HFFc6 (cell line): ENCODE measurements around the gene PDGFC. TPM values are rescaled to one million over a fixed set of nuclear protein-coding genes. Genes with fewer than 3 reads are reported as not detected.

Experiments
- DNase-seq: peaks from one replicate; pipeline ENCODE4 v3.0.0-alpha.2; 2018
- H3K27ac Mint-ChIP-seq: 2 replicates; pipeline ENCODE4 v1.8.0; 2020; ENCODE audit warnings: mild to moderate bottlenecking, mixed read lengths
- H3K27me3 Mint-ChIP-seq: 2 replicates; pipeline ENCODE4 v1.8.0; 2021; ENCODE audit warnings: mild to moderate bottlenecking, moderate library complexity, mixed read lengths; ENCODE audit not compliant: insufficient read depth
- H3K36me3 Mint-ChIP-seq: 2 replicates; pipeline ENCODE4 v1.8.0; 2021; ENCODE audit warnings: low read depth, mixed read lengths
- H3K4me1 Mint-ChIP-seq: 2 replicates; pipeline ENCODE4 v1.8.0; 2020; ENCODE audit warnings: low read depth, mixed read lengths
- H3K4me3 Mint-ChIP-seq: 2 replicates; pipeline ENCODE4 v1.8.0; 2020; ENCODE audit warnings: mild to moderate bottlenecking, moderate library complexity, mixed read lengths
- H3K9me3 Mint-ChIP-seq: 2 replicates; pipeline ENCODE4 v1.8.0; 2020; ENCODE audit warnings: mild to moderate bottlenecking, mixed read lengths
- total RNA-seq, 6 experiments: library from RNA; stranded (reverse); fragmentation: NEBNext Ultra II Directional; extraction: Animal tissue kit (Norgen Biotek cat#: 25700); gene quantifications; 2 replicates in 1 of 6; 3 replicates in 5 of 6; pipeline ENCODE4 v1.2.3, GENCODE V29; 2021
- TF ChIP-seq, protein P1 (sequence below): fragments of 200-600 bp; sonication (generic); IDR thresholded peaks from 2 replicates; pipeline ENCODE4 v1.5.0; 2021; ENCODE audit warnings: antibody characterized with exemption, mild to moderate bottlenecking

Gene PDGFC
- total RNA-seq, 6 experiments from 2014 or later, result 71.5 to 112 (median 76.1) TPM

DNA sequence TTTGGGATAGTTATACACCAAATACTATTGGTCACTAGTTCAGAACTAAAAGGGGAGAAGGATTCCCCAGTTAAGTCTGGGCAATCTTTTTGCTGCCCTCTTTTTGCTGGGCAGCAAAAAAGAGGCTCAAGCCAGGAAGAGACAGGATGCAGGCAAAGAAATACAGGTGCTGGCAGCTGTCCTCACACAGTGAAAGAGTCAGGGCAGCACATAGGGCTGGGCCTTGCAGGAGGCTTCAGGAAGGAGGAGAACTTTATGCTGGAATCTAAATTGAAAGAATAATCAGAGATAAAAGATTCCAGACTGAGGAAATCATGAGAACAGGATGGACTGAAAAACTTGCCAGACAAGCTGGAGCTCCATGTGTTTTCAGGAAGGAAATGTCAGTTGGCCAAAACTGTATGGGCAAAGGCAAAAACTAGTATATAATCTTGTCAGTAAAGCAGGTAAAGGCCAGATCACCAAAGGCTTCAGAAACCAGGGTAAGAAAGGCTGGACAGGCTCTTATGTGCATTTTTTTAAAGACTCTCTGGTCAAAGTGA lies 46.8 kb downstream of the PDGFC start:
- Mint-ChIP-seq H3K4me1 (peaks cover 86% of the 10 kb centered on the region), H3K27ac (no peak overlapping the region), H3K36me3 (peaks cover 79% of the 10 kb centered on the region), H3K27me3 (no peaks in the 10 kb centered on the region; the same call in 1 of the 2 replicates), H3K4me3 (no peak overlapping the region), H3K9me3 (peaks cover 14% of the 10 kb centered on the region)
- TF ChIP-seq, protein P1, sequence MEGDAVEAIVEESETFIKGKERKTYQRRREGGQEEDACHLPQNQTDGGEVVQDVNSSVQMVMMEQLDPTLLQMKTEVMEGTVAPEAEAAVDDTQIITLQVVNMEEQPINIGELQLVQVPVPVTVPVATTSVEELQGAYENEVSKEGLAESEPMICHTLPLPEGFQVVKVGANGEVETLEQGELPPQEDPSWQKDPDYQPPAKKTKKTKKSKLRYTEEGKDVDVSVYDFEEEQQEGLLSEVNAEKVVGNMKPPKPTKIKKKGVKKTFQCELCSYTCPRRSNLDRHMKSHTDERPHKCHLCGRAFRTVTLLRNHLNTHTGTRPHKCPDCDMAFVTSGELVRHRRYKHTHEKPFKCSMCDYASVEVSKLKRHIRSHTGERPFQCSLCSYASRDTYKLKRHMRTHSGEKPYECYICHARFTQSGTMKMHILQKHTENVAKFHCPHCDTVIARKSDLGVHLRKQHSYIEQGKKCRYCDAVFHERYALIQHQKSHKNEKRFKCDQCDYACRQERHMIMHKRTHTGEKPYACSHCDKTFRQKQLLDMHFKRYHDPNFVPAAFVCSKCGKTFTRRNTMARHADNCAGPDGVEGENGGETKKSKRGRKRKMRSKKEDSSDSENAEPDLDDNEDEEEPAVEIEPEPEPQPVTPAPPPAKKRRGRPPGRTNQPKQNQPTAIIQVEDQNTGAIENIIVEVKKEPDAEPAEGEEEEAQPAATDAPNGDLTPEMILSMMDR, result no peak
- no peak for DNase-seq

DNA sequence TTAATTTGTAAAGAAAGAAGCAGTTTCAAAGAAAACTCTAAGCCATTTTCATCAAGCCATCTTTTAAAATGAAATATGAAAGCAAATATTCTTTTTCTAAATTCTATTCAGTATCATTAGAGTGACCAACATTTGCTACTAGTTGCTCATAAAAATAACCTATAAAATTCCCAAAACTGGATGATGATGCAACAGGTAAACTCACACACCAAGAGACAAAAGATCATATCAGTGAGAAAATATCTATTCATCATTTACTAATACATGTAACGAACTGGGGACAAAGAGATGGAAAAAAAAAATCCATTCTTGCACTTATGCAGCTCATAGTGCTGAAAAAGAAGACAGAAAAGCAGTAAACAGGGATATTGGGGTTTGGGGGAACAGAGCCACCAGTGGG lies 48.1 kb downstream of the PDGFC start:
- H3K36me3 Mint-ChIP-seq, result peaks cover 70% of the 10 kb centered on the region
- no peak overlapping the region for H3K4me3 Mint-ChIP-seq
- H3K9me3 Mint-ChIP-seq, result peaks cover 14% of the 10 kb centered on the region
- TF ChIP-seq, protein P1, result no peak
- no peaks in the 10 kb centered on the region; the same call in 1 of the 2 replicates for H3K27me3 Mint-ChIP-seq
- H3K4me1 Mint-ChIP-seq, result peaks cover 77% of the 10 kb centered on the region
- no peak for DNase-seq
- no peak overlapping the region for H3K27ac Mint-ChIP-seq

DNA sequence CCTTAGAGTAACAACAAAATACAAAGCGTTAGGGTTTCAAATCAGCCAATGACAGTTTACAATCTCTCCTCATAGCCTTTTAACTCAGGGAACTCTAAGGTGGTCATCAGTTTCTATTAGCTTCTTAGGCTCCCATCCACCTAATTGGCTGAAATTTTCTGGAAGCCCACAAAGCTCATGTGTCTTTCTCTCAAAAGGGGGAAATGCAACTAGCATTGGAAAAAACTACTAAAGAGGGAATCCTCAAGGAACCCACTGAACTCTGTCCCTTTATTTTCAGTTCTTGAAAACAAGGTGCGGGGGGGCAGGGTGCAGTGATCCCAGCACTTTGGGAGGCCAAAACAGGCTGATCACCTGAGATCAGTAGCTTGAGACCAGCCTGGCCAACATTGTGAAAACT lies 56.4 kb downstream of the PDGFC start:
- DNase-seq, result no peak
- no peaks in the 10 kb centered on the region; the same call in 1 of the 2 replicates for H3K9me3 Mint-ChIP-seq
- no peaks in the 10 kb centered on the region for H3K27me3 Mint-ChIP-seq
- H3K4me3 Mint-ChIP-seq, result no peak overlapping the region
- TF ChIP-seq, protein P1, result no peak
- peaks cover 45% of the 10 kb centered on the region for H3K4me1 Mint-ChIP-seq
- peaks cover 19% of the 10 kb centered on the region for H3K36me3 Mint-ChIP-seq
- no peak overlapping the region for H3K27ac Mint-ChIP-seq

DNA sequence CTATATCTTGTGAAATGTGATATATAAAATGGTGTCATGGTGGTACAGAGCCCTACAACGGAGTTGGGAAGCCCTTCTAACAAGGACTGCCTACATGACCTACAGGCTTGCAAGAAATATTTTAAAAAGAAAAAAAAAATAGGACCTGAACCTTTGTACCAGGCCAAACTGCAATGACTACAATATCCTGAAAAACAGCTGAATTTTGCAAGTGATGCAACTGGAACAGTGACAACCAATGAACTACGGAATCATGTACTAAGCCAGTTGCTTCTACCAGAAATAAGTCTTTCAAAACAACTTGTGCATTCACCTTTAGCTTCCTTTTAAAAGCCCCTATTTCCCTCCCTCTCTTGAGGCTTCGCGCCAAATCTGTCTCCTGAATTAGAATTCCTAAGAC lies 58.4 kb downstream of the PDGFC start:
- H3K4me1 Mint-ChIP-seq, result peaks cover 56% of the 10 kb centered on the region
- no peak for DNase-seq
- no peak overlapping the region for H3K27ac Mint-ChIP-seq
- H3K4me3 Mint-ChIP-seq, result no peak overlapping the region
- no peaks in the 10 kb centered on the region; the same call in 1 of the 2 replicates for H3K9me3 Mint-ChIP-seq
- TF ChIP-seq, protein P1, result no peak
- H3K36me3 Mint-ChIP-seq, result peaks cover 15% of the 10 kb centered on the region
- H3K27me3 Mint-ChIP-seq, result no peaks in the 10 kb centered on the region

DNA sequence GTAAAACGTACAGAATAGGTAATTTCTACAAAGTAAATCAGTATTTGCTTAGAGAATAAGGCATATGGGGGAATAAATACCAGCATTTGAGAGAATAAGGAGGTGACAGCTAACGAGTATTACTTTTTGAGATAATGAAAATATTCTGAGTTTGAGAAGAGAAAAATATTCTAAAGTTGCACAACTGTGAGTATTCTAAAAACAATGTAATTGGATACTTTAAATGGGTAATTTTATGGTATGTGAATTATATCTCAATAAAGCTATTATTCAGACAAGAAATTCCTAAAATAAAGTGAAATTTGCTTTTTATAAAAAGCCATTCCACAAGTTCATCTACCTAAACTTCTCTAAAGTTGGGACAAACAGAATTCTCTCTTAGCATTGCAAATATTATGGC lies 62.6 kb downstream of the PDGFC start:
- no peak overlapping the region for H3K4me3 Mint-ChIP-seq
- DNase-seq, result no peak
- H3K9me3 Mint-ChIP-seq, result no peaks in the 10 kb centered on the region
- TF ChIP-seq, protein P1, result no peak
- H3K27me3 Mint-ChIP-seq, result no peaks in the 10 kb centered on the region; the same call in 1 of the 2 replicates
- no peak overlapping the region for H3K27ac Mint-ChIP-seq
- H3K36me3 Mint-ChIP-seq, result peaks cover 9% of the 10 kb centered on the region
- peaks cover 67% of the 10 kb centered on the region for H3K4me1 Mint-ChIP-seq
